DOHH2 (cell line): ENCODE measurements around the gene PNLIPRP3.

Experiments
- H3F3A ChIP-seq: fragments of 200-600 bp; sonication (generic), shearing (Covaris generic); 2 replicates; pipeline ENCODE4 v1.6.0; 2016; ENCODE audit warnings: antibody characterized with exemption, mild to moderate bottlenecking; ENCODE audit not compliant: control insufficient read depth, insufficient read depth
- H3K27ac ChIP-seq: fragments of 200-600 bp; sonication (generic); 2 replicates; pipeline ENCODE4 v1.5.1; 2014; ENCODE audit warnings: low read depth, mild to moderate bottlenecking, low read length, moderate library complexity
- H3K27me3 ChIP-seq: fragments of 200-600 bp; sonication (generic); 2 replicates; pipeline ENCODE4 v1.6.1; 2014; ENCODE audit warnings: mild to moderate bottlenecking, low read length, mixed read lengths; ENCODE audit not compliant: control insufficient read depth
- H3K36me3 ChIP-seq: fragments of 200-600 bp; sonication (generic); 2 replicates; pipeline ENCODE4 v1.6.1; 2014; ENCODE audit warnings: mild to moderate bottlenecking, low read length, moderate library complexity, mixed read lengths; ENCODE audit not compliant: control insufficient read depth
- H3K4me1 ChIP-seq: fragments of 200-600 bp; sonication (generic); 2 replicates; pipeline ENCODE4 v1.6.1; 2014; ENCODE audit warnings: mild to moderate bottlenecking, low read length, mixed read lengths; ENCODE audit not compliant: control insufficient read depth
- H3K4me2 ChIP-seq: fragments of 200-600 bp; sonication (generic); 2 replicates; pipeline ENCODE4 v1.6.0; 2014; ENCODE audit warnings: mild to moderate bottlenecking, low read length, moderate library complexity
- H3K4me3 ChIP-seq: fragments of 200-600 bp; sonication (generic); 2 replicates; pipeline ENCODE4 v1.5.1; 2014; ENCODE audit warnings: mild to moderate bottlenecking, low read length, mixed read lengths
- H3K79me2 ChIP-seq: fragments of 200-600 bp; sonication (generic); 2 replicates; pipeline ENCODE4 v1.6.1; 2014; ENCODE audit warnings: mild to moderate bottlenecking, low read length, mixed read lengths; ENCODE audit not compliant: control insufficient read depth
- H3K9me2 ChIP-seq: fragments of 200-600 bp; sonication (generic); replicated peaks from 2 replicates; pipeline ENCODE4 v1.6.1; 2014; ENCODE audit warnings: mild to moderate bottlenecking, low read length, mixed read lengths; ENCODE audit not compliant: control insufficient read depth
- H3K9me3 ChIP-seq: fragments of 200-600 bp; sonication (generic); 2 replicates; pipeline ENCODE4 v1.6.1; 2014; ENCODE audit warnings: antibody characterized with exemption, low read length, mixed read lengths; ENCODE audit not compliant: control insufficient read depth, insufficient read depth
- H4K20me1 ChIP-seq: fragments of 200-600 bp; sonication (generic); 2 replicates; pipeline ENCODE4 v1.6.0; 2014; ENCODE audit warnings: low read depth, mild to moderate bottlenecking, antibody characterized with exemption, low read length, moderate library complexity; ENCODE audit not compliant: control insufficient read depth, insufficient read depth
- CTCF ChIP-seq: fragments of 200-600 bp; sonication (generic); IDR thresholded peaks from one replicate; pipeline ENCODE4 v1.5.1; 2014; ENCODE audit warnings: antibody characterized with exemption, mild to moderate bottlenecking, low read depth, low read length; ENCODE audit not compliant: poor library complexity, severe bottlenecking
- EZH2phosphoT487 ChIP-seq: fragments of 200-600 bp; sonication (generic); IDR thresholded peaks from 2 replicates; pipeline ENCODE4 v1.6.1; 2017; ENCODE audit warnings: borderline replicate concordance, mild to moderate bottlenecking, antibody characterized with exemption, low read length, moderate library complexity, mixed read lengths

The PNLIPRP3 gene

GRCh38 chr10:116521424-116522290, 94.0 kb downstream of the PNLIPRP3 start:
- H3K4me3 ChIP-seq, result no peak overlapping the region
- H3F3A ChIP-seq, result no peaks in the 10 kb centered on the region
- TF ChIP-seq CTCF, result peak; percentile 80
- TF ChIP-seq EZH2phosphoT487, result no peak
- H3K4me2 ChIP-seq, result no peak overlapping the region
- no peaks in the 10 kb centered on the region for H3K79me2 ChIP-seq
- H3K4me1 ChIP-seq, result no peaks in the 10 kb centered on the region
- H3K27me3 ChIP-seq, result no peaks in the 10 kb centered on the region
- H3K9me2 ChIP-seq, result no peaks in the 10 kb centered on the region
- H3K27ac ChIP-seq, result no peak overlapping the region
- no peaks in the 10 kb centered on the region for H3K36me3 ChIP-seq
- no peaks in the 10 kb centered on the region for H4K20me1 ChIP-seq
- no peaks in the 10 kb centered on the region for H3K9me3 ChIP-seq

- Histone ChIP-seq H3K4me3 (no peak overlapping the region), H3K9me3 (no peaks in the 10 kb centered on the region), H3K79me2 (no peaks in the 10 kb centered on the region), H4K20me1 (no peaks in the 10 kb centered on the region), H3K4me2 (no peak overlapping the region), H3K9me2 (no peaks in the 10 kb centered on the region), H3K27ac (no peak overlapping the region), H3K27me3 (no peaks in the 10 kb centered on the region), H3F3A (no peaks in the 10 kb centered on the region), H3K4me1 (no peaks in the 10 kb centered on the region), H3K36me3 (no peaks in the 10 kb centered on the region)
- TF ChIP-seq EZH2phosphoT487 (no peak), CTCF (no peak)
Observed at GRCh38 chr10:116522803-116523381, 95.2 kb downstream of the PNLIPRP3 start.

- H3K79me2 ChIP-seq, result no peaks in the 10 kb centered on the region
- no peaks in the 10 kb centered on the region for H3F3A ChIP-seq
- no peaks in the 10 kb centered on the region for H3K27me3 ChIP-seq
- H3K4me2 ChIP-seq, result no peak overlapping the region
- TF ChIP-seq CTCF (no peak), EZH2phosphoT487 (no peak)
- no peak overlapping the region for H3K4me3 ChIP-seq
- H3K27ac ChIP-seq, result no peak overlapping the region
- no peaks in the 10 kb centered on the region for H3K36me3 ChIP-seq
- no peaks in the 10 kb centered on the region for H3K4me1 ChIP-seq
- no peaks in the 10 kb centered on the region for H3K9me2 ChIP-seq
- H4K20me1 ChIP-seq, result no peaks in the 10 kb centered on the region
- no peaks in the 10 kb centered on the region for H3K9me3 ChIP-seq
Observed at GRCh38 chr10:116524736-116525135, 97.1 kb downstream of the PNLIPRP3 start.
